Tibial nerve (tissue), 4 donors: ENCODE results near the gene ENPP6.

ENCODE experiments used
- CTCF ChIP-seq, 5 experiments: fragments of 200-600 bp in 3 of 5; fragments of 450-650 bp in 2 of 5; sonication (generic) in 3 of 5; IDR thresholded peaks; one replicate each; pipeline ENCODE4 v1.5.1; 2016 to 2019; ENCODE audit warnings: antibody characterized with exemption in 5 of 5, mild to moderate bottlenecking in 3 of 5, moderate library complexity in 2 of 5
- EP300 ChIP-seq, 2 donors: sonication (generic); formaldehyde crosslinking; IDR thresholded peaks; one replicate each; pipeline ENCODE4 v1.6.1; 2017; ENCODE audit warnings: antibody characterized with exemption in 2 of 2, mild to moderate bottlenecking in 1 of 2

DNA sequence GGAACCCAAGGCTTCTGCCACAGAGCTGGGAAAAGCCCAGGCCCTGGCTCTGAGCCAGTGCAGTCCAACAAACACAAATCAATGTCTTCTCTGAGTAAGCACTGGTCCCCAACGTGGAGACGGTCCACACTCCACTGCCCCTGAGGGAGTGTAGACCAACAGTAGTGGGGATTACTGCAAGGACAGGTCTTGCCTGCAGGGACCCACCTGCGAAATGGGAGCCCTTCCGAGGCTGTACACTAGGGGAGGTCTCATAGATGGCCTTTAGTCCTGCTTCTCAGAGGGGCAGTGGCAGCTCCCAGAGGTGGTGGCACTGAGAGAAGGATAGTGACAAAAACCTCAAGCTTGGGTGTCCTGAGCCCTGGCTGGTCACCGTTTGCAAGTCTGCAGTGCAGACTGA lies 19.5 kb downstream of the ENPP6 start:
- TF ChIP-seq CTCF (IDR thresholded peaks at IDR 0.05) (no peak), EP300 (IDR thresholded peaks at IDR 0.05) (no peak)
